Activated T-cell treated with anti-CD3 and anti-CD28 coated beads, Interleukin-2, amount 50 U/mL, for 1 hour (primary cell): ENCODE measurements around the gene RBM12.

Experiments used
- DNase-seq: peaks from one replicate; pipeline ENCODE4 v3.0.0-alpha.2; 2020

The RBM12 gene

DNA sequence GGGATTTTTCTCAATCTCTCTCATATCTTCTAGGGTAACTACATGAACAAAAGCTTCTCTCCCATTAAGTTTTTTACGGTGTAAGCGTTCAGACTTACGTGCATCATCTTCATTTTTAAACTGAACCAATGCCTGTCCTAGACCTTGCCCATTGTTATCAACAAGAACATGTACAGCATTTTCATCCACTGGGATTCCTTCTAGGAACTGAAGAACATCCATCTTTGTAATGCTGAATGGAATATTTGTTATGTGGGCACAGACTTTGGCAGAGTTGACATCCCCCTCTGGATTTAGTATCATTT is 11.3 kb downstream of the RBM12 start:
- no peak for DNase-seq

DNA sequence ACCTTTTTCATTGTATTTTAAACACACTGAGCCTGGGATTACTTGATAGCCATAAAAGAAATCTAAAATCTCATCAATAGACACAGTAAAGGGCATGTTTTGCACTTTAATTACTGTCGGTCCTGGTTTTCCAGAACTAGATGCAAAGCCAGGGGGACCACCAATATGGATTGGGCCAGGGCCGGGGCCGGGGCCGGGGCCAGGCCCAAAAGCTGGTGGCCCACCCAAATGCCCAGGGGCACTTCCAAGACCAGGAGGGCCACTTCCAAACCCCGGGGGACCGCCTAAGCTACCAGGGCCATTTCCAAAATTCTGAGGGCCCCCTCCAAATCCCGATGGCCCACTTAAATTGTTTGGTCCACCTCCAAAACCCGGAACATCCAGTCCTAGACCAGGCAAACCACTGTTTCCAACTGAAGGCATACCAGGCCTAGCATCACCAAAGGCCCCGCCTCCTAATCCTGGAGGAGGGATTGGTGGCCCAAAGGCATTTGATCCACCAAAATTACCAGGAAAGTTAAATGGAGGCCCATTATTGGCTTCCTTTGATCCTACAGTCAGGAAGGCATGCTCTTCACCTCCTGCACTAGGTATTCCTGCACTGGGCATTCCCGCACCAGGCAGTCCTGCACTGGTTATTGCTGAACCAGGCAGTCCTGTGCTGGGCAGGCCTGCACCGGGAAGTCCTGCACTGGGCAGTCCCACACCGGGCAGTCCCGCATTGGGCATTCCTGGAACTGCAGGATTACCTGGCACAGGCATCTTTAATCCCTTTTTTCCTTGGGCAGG is 11.9 kb downstream of the RBM12 start:
- DNase-seq = no peak

DNA sequence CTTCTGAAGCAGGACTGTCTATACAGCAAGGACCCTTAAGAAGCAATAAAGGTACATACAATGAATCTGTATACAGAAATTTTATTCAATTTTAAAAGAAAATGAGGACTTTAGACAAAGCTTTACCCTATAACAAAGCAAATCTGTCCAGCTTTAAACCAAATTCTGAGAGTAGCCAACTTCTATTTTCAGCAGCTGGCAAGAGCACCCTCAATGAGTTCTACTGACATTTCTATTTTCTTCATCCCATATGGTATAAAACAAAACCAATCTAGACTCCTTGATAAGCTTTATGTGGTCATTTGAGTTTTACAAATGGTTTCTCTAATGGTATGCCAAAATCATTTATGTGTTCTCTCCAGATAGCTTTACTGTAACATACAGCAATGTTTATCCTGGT is 12.7 kb downstream of the RBM12 start:
- no peak for DNase-seq

DNA sequence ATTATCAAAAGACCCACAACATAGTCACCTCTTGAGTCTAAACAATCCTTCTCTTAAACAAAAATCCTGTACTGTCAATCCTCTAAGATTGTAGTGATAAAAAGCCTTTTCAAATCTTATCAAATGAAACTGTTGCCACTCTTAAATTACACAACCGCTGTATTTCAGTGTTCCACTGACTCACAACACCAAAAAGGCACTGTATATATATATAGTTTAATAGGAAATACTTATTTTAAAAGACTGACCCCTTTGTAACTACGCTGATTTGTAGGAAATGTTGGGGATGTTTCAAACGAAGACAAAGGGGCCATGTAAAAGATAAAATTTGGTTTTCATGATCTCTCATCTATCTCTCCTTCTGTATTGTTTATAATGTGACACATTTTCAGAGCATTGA is 14.1 kb downstream of the RBM12 start:
- no peak for DNase-seq

DNA sequence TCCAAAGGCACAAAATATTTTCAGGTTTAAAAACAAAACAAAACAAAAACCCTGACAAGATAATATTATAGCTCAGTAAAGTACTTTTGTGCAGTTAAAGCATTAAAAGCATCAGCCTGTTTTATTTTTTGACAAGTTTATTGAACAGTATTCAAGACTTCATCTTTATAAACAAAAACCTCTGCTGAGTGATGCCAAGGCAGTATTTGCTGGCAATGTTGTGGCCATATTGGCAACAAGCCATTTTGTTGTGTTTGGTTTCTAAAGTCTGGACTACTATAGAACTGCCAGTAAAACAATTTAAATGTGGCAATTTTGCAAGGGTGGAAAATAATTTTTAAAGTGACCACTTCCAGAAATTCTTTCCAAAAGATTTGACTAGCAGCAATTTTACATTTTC is 15.9 kb downstream of the RBM12 start:
- no peak for DNase-seq

DNA sequence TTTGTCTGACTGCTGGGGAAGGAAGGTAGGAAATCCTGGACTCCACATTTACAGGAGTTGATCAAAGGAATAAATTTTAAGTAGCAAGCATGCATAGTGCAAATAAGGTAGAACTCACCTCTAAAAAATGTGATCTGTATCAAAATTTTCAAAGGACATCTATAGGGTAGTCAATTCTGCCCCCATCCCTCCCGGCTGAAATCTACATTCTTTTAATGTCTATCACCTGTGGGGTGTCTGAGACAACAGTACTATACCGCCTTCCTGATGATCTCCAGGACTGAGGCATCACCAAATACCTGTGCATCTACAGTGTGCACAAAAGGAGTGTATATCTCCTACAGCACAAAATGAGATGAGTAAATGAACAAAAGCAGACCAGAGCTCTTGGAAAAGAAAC is 19.9 kb downstream of the RBM12 start:
- no peak for DNase-seq

DNA sequence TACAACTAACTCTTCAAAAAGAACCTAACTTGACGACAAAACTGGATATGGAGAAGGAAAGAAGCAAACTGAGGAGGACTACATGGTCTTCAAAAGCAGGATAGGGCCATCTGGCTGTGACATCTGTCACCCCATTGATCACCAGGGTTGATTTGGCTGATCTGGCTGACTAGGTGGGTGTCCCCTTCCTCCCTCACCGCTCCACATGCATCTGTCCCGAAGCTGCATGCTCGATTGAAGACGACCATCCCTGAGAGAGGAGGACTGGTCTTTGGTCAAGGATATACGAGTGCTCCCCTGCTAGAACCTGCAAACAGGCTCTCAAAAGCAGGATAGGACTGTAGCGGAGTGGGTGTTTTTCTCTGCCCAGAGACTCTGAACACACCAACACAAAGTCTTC is 21.7 kb downstream of the RBM12 start:
- no peak for DNase-seq

DNA sequence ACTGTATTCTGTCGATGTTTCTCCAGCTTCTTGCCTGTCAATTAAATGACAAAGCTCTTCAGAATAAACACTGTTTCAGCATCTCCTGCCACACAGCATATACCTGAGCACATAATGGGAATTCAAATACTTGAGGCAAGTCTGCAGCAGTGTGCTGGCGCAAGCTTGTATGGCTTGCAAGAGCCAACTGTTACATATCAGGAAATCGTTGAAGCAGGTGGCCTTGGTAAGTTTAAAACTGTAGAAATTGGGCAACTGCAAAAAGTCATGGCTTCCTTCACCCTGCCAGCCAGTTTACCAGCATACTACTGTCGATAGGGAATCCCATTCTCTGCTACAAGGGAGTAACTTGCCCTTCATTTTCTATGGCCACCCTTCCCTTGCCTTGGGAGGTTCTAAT is 23.0 kb downstream of the RBM12 start:
- DNase-seq = no peak

DNA sequence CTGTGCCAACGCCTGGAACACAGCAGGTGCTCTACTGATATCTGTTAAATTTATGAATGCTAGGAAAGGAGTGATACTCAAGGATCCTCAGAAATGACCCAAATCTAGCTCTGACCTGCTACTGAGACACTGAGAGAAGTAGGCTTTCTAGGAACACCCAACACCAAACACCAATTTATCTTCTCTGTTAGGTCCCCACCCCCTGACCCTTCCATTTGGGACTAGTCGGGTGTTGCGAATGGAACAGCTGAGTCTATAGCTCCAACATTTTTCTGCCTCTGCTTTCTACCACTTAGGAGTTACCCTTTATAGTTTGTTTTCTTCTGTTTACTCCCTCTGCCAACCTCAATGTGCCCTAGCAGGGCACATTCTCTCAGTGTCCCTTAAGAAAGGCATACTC is 24.0 kb downstream of the RBM12 start:
- no peak for DNase-seq

DNA sequence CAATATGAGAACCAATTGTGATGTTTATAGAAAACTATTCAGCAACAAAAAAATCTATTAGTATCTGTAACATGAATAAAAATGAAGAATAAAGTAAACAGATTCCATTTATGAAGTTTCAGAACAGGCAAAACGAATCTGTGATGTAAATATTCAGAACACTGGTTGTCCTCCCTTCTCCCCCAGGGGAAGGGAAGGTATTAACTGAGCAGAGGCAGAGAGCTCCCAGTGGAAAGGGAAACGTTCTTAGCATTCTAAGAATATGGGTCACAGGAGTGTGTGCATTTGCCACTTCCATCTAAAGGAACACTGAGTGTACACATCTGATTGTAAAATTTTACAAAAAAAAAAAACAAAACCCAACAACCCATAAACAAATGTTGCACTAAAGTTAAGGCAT is 25.9 kb downstream of the RBM12 start:
- no peak for DNase-seq

DNA sequence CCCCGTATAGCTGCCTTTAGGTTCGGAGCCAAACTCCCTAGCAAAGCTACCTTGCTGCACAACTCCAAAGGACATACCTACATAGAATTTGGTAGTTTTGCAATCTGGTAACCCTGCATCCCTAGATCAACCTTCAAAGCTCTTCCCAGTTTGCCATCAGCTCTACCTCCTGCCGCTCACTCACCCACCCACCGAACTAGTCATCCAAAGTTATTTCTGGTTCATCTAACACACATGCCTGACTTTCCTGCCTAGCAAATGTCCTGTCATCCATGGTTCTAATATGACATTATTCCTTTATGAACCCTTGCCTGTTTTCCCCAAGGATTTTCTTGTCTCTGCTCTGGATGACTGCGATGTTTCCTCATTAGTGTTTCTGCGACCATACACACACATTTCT is 27.4 kb downstream of the RBM12 start:
- DNase-seq = no peak

DNA sequence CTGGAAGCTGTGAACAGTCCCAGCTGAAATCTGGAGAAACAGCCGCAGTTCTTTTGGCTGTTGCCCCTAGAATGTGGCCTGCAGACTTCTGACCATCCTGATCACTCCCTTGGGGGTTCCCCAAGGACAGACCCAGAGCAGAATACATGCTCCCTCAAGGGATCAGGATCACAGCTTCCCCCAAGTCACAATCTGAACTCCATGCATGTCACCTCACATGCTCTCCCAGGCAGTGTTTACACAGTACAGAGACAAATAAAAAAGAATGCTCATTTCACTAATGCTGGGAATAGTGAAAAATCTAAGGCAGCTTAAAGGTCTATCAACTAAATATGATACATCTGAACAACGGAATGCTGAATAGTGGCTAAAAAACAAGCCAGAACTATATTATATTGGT is 28.6 kb downstream of the RBM12 start:
- DNase-seq = no peak

DNA sequence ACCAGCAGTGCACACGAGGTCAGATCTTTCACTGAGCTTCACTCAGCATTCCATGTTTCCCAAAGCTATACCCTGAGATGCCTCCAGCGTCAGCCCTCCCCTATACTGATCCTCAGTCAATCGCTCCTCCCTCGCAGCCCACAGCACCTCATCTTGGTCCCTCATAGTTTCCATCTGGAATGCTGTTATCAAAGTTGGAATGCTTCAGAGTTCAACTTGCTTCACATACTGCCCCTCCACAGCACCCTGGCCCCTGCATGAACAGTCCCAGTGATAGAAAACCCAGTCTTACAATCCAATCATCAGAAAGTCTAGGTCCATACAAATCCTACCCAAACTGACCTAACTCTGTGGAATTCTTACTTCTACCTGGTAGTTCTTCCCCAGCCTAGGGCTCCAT is 29.0 kb downstream of the RBM12 start:
- DNase-seq = no peak

DNA sequence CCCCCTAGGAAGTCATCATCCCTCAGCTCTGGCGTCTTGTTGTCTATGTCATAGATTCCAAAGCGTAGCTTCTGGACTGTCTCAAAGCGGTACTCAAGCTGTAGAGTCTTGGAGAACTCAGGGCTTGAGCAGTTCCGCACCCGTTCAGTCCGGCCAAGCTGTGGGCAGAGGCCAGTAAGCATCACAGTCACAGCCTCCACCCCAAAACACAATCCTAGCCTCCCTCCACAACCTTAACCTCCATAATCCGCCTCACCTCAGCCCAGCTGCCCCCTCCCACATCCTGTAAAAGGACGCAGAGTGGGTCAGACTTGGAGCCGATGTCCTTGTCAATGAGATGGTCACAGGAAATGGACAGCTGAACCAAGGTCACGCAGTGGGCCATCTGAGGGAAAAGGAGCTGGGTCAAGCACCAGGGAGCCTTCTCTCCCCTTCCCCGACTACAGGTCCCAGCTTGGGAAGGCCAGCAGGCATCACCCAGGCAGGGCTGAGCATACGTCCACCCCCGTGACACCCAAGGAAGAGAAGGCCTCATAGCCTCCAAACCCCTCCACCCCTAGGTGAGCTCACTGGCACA is 32.1 kb downstream of the RBM12 start:
- DNase-seq = no peak

DNA sequence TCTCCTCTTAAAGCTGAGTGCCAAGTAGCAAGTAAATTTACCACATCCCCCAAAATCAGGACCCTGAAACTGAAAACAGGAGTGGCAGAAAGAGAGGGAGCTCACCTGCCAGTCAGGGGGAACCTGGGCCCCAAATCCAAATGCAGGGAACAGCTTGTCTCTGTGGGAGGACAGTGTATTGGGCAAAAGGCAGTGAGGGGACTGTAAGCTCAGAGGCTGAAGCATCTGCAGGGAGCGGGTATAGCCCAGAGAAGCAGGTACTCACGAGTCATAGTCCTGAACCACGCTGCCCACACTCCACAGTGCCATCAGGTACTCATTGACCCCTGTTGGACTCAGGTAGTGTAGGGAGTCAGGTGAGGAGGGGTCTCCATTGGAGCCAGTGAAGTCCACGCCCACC is 34.1 kb downstream of the RBM12 start:
- DNase-seq = no peak

DNA sequence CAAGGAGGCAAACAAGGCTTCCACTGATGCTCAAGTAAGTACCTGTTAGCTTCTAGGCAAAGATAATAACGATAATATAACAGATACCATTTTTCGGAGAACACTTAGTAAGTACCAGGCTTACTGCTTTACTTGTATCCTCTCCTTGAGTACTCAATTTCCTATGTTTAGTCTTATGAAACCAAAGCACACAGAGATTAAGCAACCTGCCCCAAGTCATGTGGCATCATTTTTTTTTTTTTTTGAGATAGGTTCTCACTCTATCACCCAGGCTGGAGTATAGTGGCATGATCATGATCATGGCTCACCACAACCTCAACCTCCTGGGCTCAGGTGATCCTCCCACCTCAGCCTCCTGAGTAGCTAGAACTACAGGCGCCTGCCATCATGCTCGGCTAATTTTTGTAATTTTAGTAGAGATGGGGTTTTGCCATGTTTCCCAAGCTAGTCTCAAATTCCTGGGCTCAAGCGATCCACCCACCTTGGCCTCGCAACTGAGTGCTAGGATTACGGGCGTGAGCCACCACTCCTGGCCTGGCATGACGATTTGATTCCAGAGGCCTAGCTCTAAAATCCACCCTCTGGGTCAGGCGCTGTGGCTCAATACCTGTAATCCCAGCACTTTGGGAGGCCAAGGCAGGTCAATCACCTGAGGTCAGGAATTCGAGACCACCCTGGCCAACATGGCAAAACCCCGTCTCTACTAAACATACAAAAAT is 35.1 kb downstream of the RBM12 start:
- DNase-seq = no peak

DNA sequence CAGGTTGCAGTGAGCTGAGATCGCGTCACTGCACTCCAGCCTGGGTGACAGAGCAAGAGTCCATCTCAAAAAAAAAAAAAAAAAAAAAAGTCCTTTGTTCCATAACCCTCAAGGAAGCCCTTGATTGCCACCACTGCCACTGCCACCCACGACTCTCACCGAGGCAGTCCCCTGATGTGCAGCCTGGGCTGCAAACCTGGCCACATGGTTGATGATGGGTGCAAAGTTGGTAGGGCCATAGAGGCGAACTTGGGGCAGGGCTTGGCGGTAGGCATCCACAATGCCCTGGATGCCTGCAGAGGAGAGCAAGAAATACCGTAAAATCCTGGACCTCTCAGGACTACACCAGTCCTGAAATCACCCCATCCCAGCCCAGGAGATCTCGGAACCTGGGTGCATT is 37.6 kb downstream of the RBM12 start:
- no peak for DNase-seq

DNA sequence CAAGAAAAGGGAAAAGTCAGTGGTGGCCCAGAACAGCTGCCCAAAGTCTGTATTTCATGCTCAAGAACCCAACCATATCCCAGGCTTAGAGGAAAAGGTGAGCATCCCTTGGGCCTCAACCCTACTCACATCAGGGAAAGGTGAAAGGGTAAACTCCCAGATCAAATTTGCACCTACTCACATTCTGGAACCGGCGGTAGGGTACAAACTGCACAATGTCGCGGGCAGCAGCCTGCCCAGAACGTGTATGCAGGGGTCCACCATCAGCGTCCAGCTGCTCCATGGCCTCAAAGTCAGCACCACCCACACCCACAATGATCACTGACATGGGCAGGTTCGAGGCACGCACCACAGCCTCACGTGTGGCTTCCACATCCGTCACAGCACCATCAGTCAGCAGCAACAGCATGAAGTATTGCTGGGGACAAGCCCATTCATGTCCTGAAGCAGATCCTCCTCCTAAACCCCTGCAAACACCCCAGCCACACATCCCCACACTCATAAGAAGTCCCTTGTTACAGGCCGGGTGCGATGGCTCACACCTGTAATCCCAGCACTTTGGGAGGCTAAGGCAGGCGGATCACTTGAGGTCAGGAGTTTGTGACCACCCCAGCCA is 38.2 kb downstream of the RBM12 start:
- DNase-seq = no peak

DNA sequence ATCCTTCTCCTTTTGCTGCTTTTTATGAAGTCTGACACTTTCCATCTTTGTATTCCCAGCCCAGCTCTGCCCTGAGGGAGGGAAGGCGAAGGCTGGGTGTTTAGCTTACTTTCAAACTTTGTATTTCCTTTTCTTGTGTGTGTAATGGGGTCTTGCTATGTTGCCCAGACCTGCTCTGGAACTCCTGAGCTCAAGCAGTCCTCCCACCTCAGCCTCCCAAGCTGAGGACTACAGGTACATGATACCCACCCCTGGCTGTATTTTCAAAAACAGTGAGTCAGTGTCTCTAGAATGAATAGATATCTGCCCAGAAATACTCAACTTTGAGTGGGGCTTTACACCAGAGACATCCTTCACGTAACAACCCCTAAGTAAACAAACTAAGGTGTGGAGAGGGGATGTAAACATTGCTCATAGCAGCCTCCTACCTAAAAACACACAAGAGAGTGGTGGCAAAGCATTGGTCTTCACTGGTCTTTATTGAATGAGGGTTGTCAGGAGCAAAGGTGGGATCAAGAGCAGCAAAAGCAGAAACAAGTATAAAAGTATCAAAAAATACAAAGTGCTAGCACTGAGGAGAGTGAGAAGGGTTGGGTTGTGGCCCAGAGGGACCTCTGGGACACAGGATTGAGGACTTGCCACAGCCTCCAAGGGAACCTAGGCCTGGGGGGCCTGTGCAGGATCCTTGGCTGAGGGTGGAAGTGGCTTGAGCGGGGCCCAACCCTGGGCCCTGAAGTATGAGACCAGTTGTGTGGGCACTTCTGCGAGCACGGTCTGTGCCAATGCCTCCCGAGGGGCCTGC is 38.9 kb downstream of the RBM12 start:
- DNase-seq = no peak

DNA sequence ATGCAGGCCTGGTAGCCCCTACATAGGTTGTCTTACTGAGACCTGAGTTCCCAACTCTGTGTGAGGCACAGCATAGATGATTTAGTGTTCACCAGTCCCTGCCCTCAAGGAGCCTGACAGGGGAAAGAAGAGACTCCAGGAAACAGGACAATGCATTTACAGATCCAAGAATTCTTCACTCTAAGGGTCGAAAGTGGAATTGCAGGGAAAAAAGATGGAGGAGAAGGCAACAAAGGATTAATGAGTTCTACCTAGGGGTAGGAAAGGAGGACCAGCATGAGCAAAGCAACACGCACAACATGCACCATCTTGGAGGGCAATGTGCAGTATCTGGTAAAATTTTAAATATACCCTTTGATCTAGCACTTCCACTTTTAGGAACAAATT is 43.1 kb downstream of the RBM12 start:
- DNase-seq = no peak

DNA sequence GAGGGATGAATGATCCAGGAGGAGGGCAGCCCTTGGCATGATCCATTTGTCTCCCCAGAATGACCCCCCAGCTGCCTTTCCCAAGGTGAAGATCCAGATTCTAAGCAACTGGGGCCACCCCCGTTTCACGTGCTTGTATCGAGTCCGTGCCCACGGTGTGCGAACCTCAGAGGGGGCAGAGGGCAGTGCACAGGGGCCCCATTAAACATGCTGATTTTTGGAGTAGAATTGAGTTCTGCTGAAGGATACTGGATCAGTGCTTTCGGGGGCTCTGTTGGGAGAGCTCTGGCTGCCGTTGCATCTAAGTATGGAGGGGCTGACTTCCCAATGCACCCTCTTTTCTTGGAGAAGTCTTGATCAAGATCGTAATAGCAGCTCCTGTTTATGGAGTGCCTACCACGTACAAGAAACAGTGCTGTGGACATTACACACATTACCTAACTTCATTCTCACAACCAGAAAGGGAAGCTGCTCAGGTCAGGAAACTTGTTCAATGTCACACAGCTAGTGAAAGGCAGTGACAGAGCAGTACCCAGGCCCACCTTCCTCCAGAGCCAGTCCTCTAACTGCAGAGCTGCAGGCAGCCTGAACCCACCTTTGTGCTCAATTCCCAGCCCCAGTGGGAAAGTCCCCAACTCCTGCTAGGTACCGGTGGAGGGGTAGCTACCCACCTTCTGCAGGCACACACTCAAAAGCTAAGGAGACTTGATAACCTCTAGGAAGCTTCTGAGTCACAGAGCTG is 43.7 kb downstream of the RBM12 start:
- no peak for DNase-seq
